NT2/D1 (cell line): ENCODE measurements around the gene CDC42SE1.

Experiments
- SUZ12 ChIP-seq: IDR thresholded peaks from 2 replicates; pipeline ENCODE4 v1.6.1; 2011; ENCODE audit not compliant: insufficient read length, insufficient read depth; ENCODE audit errors: extremely low read depth
- YY1 ChIP-seq: IDR thresholded peaks from 2 replicates; pipeline ENCODE4 v1.6.1; 2011; ENCODE audit not compliant: insufficient read length, insufficient read depth
- ZNF274 ChIP-seq: IDR thresholded peaks from 2 replicates; pipeline ENCODE4 v1.6.1; 2011; ENCODE audit warnings: mild to moderate bottlenecking, low read depth, low read length

DNA sequence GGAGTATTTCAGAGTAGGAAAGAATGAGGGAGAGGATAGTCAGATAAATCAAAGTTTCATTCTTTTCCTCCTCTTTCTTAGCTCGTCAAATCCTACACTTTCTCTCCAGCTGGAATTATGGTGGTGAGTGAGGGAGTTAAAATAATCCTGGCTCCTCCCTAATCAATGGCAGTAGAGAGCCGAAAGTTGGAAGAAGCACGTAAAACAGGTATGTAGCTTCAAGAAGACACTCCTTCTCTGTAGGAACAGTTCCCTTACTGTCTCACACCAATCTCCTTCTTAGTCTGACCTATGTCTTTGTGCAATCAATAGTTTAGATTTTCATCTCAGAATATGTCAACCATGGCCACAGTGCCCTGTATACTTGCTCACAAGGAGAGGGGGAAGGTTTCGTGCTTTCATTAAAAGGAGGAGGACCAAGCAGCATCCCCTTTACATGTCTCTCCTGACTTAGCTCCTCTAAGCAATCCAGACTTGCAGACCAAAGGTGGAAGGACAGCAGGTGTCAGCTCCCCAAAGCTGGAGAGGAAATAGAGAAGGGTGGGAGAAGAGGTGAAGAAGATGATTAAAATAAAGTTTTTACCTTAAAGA, 53.6 kb downstream of the CDC42SE1 start:
- TF ChIP-seq YY1: no peak
- TF ChIP-seq SUZ12: no peak
- no peak for TF ChIP-seq ZNF274
